Hippocampal formation (tissue), 2 donors: ENCODE results near the gene CATSPERB.
"Not testable (repeated sequence)": the region's sequence is repeated elsewhere in the genome, so short reads cannot be mapped to it uniquely, and the experiment has no call there.

Experiments
- DNase-seq, 2 donors: peaks; one replicate each; lab custom pipeline; 2025; lab: John Stamatoyannopoulos, UW

Gene CATSPERB, protein sequence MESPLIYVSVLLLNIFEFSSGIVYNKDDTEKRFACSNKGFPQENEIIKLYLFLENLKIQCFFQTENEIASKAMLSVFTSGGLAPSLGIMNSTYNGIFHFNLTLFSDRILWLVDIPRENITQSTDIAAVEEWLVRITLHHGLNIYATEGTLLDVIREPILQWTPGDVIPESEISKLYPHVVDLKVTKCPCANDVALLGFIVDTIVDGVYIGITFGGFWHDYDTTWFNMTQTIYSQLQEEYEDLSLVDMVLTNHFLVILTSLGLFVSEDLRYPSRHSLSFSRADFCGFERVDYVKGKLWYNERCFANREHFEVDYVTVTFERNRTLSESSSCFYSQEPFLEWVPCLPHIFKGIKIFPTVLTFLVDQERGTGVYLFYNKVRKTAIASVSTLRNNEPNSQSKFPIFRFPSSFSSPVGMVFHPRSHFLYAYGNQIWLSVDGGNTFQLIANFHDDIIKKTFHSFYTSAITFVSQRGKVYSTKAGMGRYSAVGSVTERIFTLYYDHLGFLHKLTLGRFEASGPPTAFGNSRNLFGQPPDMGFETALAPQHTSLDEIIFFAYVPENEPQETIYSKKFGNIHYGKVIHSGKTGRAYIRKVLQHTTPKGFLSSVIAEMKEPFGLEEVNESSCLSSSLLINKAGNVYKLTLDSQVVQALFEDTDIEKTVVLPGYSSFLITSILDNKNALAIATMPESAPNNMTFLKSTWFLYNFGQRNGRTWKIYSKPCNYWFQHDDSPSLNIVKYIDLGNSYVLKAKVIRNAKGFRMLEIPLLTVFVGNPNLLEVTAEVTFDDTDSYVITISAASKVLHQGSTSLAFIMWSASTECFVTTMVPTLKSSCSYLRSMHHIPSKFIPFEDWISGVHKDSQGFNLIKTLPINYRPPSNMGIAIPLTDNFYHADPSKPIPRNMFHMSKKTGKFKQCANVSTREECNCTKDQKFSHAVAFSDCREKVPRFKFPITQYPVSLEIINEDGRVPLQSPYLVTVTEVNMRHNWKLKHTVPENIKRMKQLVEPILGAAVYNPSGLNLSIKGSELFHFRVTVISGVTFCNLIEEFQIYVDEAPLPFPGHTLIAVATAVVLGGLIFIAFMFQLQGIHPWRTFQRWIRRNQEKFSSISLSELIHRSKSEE

DNA sequence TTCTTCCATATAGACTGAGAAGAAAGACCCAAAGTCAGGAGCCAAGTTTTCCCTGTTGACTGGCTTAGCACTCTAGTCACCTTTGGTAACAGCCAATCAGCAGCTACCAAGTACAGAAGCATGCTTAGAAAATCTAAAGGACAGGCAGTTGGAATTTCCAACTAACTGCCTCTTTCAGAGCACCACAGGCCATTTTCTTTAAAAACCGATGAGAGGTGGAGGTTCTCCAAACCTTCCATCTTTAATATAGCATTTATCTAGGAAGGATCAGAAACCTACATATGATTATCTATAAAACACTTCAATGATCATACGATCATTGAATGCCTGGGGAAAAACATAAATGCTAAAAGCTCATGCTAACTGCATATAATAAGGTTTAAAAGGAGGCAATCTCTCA, at the start of gene CATSPERB:
CATSPERB (minus strand) TSS at position 101 of the 400 bp plus-strand sequence. CDS start 2,607 bp downstream, outside the sequence.
- no peak for DNase-seq

DNA sequence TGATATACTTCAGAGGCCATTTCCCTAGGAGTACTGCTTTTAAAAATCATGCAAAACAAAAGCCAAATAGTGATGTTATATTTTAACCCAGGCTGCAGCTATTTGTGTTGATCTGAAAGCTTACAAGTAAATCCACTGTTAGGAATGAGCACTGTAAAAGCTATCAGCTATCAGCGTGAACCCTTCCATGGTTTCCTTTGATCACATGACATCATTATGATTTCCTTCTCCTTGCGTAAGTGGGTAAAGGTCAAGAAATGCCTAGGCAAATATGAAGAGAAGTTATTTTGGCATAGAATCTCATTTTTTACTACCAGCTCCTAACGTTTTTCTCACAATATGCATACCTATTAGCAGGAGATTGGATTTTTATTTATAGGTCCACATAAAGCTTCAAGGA, 48.6 kb upstream of the CATSPERB start:
- no peak for DNase-seq

DNA sequence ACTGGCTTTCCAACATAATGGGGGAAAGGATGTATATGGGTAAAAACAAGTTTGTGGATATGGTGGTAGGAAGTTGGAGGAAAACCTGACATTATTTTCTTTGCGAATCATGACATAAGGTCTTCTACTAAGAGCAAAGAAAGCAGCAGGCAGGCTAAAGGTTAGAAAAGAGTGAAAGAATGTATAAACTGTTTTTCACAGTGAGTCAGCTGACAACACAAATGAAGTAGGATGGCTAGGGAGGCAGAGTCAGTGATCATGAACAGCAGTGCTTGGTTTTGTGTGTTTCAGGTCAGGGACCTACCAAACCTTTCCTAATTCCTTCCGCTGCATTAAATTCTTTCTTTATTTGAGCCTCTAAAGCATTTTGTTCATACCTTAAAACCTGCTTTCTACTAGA, 46.3 kb upstream of the CATSPERB start:
- no peak for DNase-seq

DNA sequence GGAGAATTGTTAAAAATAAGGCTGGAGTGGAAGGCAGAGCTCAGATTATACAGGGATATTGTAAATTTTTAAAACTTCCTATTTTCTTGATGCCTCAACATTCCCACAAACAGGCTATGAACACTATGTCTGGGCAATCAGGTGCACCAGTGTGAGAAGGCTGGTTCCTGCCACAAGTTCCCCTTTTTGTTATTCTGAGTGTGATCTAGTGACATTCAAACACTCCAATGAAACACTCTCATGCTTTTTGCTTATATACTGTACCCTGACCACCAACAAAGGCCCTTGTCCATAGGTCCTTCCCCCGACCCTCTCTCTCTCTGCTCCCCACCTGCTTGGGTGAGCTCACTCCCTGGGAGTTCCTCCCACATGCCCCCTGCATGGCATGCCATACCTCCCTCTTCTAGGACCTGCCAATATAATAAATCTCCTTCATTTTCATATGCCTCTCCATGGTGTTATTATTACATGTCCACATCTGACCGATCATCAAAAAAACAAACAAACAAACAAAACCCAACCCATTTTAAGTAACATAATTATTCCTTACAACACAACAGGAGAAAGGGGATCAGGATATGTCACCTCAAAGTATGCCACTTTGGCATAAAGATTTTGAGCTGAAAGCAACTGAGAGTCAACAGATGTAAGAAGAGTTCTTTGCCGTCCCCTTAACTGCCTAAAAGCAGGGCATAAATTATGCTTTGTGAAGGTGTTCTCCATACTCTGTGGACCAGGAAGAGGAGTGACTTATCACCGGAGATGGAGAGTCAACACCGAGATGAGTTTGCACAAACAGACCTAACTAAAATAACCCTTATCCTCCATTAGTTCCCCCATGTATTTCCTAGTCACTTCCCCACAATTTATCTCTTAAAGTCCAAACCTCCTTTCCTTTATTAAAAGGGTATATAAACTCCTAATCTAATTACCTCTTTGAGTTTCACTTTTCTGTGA, 42.5 kb upstream of the CATSPERB start:
- no peak for DNase-seq

DNA sequence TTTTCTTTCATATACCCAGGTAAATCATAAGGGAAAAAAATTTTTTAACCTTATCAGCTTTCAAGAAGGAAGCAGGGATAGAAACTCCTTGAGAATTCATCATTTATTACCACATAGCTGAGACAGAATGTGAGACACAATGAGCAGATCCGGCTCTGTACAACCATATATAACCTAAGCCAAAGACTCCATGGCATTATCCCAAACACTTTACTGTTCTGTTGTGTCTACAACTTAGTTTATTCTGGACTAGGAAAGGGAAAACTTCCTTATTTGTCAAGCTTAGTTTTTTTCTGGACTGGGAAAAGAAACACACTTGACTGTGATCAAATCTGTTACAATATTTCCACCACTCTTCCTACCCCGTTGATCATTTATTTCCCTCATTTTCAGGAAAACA, 38.3 kb upstream of the CATSPERB start:
- DNase-seq: no peak

DNA sequence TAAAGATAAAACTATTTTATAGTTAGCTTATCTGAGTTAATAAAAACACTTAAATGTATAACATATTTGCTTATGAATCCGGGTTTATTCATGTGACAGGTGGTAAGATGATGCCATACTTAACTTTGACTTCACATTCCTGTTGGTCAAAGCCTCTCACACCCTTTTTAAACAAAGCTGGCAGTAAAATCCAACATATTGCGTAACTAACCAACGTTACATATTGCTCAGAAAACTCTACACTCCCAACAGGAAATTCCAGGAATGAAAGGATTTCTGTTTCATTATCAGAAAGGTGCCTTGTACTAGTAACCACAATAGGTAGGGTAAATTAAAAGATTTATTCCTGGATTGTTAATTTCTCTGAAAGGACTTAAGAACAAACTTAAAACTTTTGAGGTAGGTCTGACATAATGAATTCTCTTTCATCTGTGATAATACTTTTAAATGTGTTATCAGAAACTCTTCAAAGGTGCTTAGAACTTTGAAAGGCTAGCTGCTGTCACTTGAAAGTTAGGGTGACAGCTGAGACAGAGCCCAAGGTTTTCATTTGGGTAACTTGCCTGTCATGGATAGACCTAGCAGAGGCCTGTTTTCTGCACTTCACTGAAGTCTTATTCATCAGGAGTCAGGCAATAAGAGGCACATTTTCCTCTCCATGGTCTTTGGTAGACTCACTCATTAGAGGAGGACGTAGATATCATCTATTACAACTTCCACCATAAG, 23.8 kb upstream of the CATSPERB start:
- DNase-seq: no peak

DNA sequence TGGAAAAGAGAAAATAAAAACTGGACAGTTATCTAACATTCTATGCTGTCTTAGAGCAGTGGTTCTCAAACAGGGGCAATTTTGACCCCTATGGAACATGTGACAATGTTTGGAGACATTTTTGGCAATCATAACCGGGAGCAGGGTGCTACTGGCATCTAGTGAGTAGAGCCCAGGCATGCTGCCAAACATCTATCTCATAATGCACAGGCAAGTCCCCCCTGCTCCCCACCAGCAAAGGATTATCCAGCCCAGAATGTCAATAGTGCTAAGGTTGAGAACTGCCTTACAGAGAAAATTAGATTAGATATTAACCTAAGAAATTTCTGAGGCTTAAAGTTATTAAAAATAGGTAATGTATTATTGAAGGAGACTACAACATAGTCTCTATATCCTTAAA, 22.9 kb upstream of the CATSPERB start:
- DNase-seq: no peak

DNA sequence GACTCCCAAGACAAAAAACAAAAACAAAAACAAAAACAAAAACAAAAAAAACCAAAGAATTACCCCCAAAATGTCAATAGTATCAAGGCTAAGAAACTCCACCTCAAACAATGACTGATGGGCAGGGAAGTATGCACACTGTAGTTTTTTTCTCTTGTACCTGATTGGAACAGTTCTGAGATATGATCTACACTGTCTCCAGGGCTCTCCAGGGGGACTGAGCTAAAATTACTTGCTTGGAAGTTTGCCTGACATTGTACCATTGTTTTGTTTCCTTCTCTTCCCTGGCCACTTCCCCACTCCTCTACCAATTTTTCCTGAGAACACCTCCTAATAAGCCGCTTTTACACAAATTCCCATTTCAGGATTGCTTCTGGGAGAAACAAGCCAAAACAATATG, 22.3 kb upstream of the CATSPERB start:
- DNase-seq: no peak

DNA sequence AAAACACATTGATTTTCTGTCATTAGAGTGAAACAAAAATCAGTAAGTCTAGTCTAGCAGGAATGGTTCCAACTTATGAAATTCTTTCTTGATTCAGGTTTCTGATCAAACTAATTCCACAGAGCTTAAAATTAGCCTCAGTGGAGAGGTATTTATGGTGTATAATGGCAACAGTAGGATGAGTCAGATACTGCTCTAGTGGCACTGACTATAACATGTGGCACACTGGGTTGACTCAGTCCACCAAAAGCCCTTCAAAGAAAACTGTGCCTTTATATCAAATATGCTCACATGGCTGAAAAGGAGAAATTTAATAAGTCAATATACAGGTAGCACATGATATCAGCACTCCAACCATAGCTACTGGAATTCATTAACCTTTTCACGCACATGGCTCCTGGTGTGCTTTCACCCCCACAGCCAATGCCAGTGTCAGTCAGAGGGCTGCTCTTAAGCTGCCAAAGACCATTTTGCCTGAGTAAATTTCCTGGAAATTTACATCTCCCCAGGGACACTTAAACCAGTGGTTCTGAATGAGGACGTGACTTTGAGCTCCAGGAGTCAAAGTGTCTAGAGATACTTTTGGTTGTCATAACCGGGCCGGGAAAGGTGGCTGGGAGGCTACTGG, 21.7 kb upstream of the CATSPERB start:
- DNase-seq: no peak

DNA sequence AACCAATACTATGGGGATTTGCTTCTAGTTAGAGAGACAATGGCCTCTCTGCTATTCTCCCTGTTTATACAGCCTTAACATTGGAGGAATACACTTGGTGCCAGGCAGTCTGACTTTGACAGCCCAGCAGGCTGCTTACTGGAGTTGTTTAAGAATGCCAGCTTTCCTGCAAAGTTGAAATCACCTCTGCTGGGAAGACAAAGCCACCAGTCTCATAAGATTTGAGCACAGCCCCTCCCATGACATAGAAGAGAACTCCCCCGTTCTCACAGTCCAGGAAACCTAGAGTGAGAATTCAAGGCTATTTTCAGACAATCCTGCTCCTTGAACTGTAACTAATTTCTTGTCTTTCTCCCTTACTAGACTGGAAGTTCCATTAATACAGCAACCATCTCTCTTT, 21.1 kb upstream of the CATSPERB start:
- DNase-seq: no peak

DNA sequence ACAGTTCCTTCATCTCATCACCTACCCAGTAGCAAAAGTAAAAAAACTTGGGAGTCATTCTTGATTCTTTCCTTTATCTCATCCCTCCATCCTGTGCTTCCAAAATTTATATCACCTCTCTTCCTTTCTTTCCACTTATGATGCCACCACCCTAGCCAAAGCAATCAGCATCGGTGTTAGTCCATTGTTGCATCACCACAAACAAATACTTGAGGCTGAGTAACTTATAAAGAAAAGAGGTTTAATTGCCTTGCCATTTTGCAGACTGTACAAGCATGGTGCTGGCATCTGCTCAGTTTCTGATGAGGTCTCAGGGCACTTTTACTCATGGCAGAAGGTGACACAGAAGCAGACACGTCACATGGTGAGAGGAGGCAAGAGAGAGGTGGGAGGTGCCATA, 19.8 kb upstream of the CATSPERB start:
- no peak for DNase-seq

DNA sequence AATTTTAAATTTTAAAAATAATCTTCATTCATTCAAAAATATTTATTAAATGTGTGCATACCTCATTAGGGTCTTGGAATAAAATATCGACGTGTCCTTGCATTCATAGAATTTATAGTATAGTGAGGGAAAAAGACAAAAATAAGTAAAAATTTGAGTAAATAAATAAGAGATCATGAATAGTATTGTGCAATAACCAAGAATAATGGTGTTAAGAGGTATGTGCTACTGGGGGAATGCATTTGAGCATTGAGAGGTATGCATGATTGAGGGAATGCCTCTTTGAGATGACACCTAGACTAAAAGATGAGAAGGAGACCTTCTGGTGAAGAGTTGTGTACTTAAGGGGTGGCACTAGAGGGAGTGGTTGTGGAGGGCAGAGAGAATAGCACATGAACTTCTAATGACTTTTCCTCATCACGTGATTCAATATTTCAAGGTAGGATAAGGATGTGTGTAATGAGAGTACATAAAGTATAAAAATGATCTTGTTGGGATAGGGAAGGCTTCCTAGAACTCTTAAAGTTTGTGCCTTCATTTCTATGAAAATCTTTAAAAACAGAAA, 18.8 kb upstream of the CATSPERB start:
- DNase-seq: no peak

DNA sequence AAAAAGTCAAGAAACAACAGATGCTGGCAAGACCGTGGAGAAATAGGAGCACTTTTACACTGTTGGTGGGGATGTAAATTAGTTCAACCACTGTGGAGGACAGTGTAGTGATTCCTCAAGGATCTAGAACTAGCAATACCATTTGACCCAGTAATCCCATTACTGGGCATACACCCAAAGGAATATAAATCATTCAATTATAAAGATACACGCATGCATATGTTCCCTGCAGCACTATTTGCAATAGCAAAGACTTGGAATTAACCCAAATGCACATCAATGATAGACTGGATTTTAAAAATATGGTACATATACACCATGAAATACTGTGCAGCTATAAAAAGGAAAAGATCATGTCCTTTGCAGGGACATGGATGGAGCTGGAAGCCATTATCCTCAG, 18.0 kb upstream of the CATSPERB start:
- DNase-seq: no peak

DNA sequence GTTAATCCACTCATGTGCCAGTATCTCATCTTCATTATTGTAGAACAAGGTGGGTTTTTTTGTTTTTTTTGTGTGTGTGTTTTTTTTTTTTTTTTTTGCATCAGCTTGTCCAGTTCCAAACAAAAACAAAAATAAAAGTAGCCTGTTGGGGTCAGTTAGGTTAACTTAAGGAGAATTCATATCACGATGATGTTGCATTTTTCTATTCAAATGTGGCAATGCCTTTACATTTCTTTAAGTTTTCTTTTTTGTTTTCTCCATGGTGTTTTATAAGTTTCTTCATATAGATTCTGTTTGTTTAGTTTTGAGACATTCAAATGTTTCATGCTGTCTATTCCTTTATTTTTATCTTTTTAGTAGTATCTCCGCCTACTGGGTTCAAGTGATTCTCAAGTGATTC, 16.2 kb upstream of the CATSPERB start:
- no peak for DNase-seq

DNA sequence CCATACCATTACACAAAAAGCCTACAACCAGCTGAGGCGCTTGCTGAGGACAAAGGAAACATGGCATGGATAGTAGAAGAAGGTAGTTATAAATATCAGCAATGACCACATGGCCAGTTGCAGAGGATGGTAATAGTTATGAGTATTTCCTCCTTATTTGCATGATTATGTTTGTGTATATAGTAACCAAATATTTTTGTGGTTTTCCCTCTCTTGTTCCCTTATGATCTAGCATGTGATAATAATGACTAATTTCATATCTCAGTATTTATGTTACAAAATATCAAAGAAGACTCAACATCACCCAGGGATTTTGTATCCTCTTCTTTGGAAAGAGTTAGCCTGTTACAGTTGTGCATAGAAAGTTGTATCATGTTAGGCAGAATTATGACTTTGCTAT, 13.5 kb upstream of the CATSPERB start:
- no peak for DNase-seq

DNA sequence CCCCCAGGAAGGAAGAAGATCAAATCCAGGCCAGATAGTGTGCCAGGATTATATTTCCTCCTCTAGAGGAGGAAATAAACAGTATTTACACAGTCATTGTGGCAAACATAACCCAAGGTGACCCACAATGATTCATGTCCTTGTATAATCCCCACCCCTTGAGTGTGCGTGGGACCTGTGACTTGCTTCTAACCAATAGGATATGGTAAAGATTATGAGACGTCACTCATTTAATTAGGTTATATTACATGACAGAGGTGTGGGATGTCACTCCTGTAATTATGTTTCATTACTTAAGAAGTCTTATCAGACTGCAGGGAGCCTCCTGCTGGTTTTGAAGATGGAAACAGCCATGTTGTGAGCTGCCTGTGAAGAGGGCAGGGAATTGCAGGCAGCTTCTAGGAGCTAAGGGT, 12.2 kb upstream of the CATSPERB start:
- DNase-seq: no peak

DNA sequence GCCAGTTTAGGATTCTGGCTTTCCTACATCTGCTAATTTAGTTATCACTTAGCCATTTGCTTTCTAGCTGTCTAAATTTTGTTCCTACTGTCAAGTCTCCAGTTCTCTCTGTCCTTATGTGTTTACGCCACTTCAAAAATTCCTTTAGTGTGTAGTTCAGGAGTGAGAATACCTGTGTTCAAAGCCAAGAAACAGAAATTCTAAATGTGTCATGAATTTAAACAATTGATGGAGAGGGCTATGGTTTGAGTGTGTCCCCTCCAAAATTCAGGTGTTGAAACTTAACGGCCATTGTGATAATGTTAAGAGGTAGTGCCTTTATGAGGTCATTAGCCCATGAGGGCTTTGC, 11.4 kb upstream of the CATSPERB start:
- no peak for DNase-seq

DNA sequence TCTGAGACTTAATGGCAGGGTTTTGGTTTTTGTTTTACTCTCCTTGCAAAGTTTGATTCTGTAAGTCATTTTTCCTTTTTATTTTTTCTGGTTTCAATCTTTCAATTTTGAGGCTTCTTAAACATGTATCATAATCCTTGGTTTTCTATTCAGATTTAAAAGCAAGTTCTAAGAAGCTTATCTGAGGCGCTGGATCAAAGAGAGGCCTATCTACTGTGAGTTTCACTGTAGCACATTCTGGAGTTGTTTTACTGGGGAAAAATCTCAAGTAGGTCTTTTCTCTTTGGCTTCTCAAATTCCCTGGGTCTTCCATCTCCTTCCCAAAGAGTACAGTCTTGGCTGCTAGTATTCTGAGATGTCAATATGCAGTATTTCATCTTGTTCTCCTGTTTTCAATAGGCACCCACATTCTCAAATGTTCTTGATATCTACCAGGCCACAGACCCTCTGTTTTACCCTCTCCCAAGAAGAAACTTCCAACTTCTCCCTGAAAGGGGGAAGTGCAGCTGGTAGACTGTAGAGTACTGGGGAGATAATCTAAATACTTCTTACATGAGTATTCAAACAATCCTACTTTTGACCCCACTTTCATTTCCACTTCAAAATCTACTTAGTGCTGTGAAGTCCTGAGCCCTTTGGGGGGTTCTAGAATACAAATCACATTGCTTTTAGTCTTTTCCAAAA, 10.9 kb upstream of the CATSPERB start:
- no peak for DNase-seq

DNA sequence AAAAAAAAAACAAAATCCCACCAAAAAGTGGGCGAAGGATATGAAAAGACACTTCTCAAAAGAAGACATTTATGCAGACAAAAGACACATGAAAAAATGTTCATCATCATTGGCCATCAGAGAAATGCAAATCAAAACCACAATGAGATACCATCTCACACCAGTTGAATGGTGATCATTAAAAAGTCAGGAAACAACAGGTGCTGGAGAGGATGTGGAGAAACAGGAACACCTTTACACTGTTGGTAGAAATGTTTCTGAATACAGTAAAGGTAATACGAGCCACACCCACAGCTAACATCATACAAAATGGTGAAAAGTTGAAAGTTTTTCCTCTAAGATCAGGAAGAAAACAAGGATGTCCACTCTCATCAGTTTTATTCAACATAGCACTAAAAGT, 8.0 kb upstream of the CATSPERB start:
- DNase-seq: not testable (repeated sequence)
